Ovary (tissue), 9 donors: Measurements from ENCODE around the gene CENPU. TPM values are rescaled to one million over a fixed set of nuclear protein-coding genes. Genes with fewer than 3 reads are reported as not detected.

Experiments
- DNase-seq, 5 donors: peaks; one replicate each; pipeline ENCODE4 v3.0.0-alpha.2; 2019 to 2020
- H3K27ac ChIP-seq, 2 donors: fragments of 200-600 bp; one replicate each; pipeline versions ENCODE4 v1.5.1 to v1.8.0; 2019 to 2022
- H3K27me3 ChIP-seq: fragments of 200-600 bp; one replicate; pipeline ENCODE4 v1.8.0; 2022
- H3K36me3 ChIP-seq: fragments of 200-600 bp; sonication (generic); one replicate; pipeline ENCODE4 v1.5.1; 2019
- H3K4me1 ChIP-seq: one replicate; pipeline ENCODE4 v1.8.1; 2013; ENCODE audit warnings: mild to moderate bottlenecking, moderate library complexity; ENCODE audit not compliant: insufficient read depth
- H3K4me3 ChIP-seq: fragments of 200-600 bp; sonication (generic); one replicate; pipeline ENCODE4 v1.5.1; 2017
- H3K9me3 ChIP-seq, 2 donors: fragments of 200-600 bp in 1 of 2; sonication (generic) in 1 of 2; one replicate each; pipeline versions ENCODE4 v1.5.1 to v1.8.1; 2013 to 2019; ENCODE audit warnings: mild to moderate bottlenecking in 1 of 2, moderate library complexity in 1 of 2
- CTCF ChIP-seq, 3 donors: fragments of 450-650 bp in 2 of 3; fragments of 200-600 bp in 1 of 3; IDR thresholded peaks; one replicate each; pipeline versions ENCODE4 v1.5.1 to v1.8.0; 2016 to 2022; ENCODE audit warnings: antibody characterized with exemption in 3 of 3, mild to moderate bottlenecking in 1 of 3
- EP300 ChIP-seq: sonication (generic); formaldehyde crosslinking; IDR thresholded peaks from one replicate; pipeline ENCODE4 v1.6.1; 2017; ENCODE audit warnings: antibody characterized with exemption
- POLR2A ChIP-seq: fragments of 450-650 bp; IDR thresholded peaks from one replicate; pipeline ENCODE4 v1.6.1; 2017; ENCODE audit warnings: antibody characterized with exemption, mild to moderate bottlenecking, moderate library complexity
- WGBS, 3 donors: extraction: QIAGEN DNeasy Blood & Tissue Kit in 1 of 3; methylation state at CpG; one replicate each; pipeline versions ENCODE4 v1.1.5 to v1.1.7; 2013 to 2017; 5-methylcytosine and 5-hydroxymethylcytosine counted together
- intact Hi-C, 4 donors: fragments of 100-400 bp; cut with DNase I; formaldehyde crosslinking; loops; one replicate each; pipeline versions ENCODE4 v1.11.0 to v1.15.1; 2022 to 2023
- polyA plus RNA-seq, 2 donors: library from polyadenylated mRNA; stranded (reverse); fragments of 200-250 nt in 1 of 2; fragments of 350-450 nt in 1 of 2; fragmentation: Illumina TruSeq in 1 of 2; extraction: RNeasy Lipid Tissue Mini Kit (QIAGEN cat#74804) in 1 of 2; gene quantifications; one replicate each; pipeline ENCODE4 v1.2.3, GENCODE V29; 2013 to 2014
- total RNA-seq, 7 donors: library from RNA; depleted of rRNA in 2 of 7; stranded (reverse); fragments of >200 nt in 2 of 7; fragmentation: NEBNext Ultra II Directional in 3 of 7; extraction: Animal tissue kit (Norgen Biotek cat#: 25700) in 3 of 7; gene quantifications; one replicate each; pipeline versions ENCODE4 v1.1.0 to v1.2.4, GENCODE V29; 2016 to 2023
- donor health status: DM: no; HTN: no; CAD: no; lungs with moderate emphysema.
- donor health status: DM: no; HTN: no; CAD: no.
- donor health status: Bipolar disorder and iron deficiency.
- donor health status: DM: yes; HTN: yes; CAD: no.
- donor health status: DM: no; HTN: no; CAD: no.
- donor health status: DM: yes; HTN: yes; CAD: no.

CENPU gene
- total and polyA plus RNA-seq, 9 donors: 0.34 to 3.4 (median 0.94) TPM

- WGBS, 3 donors: 94 to 98% (median 97%) methylated on average over 5 of the region's 5 CpGs
- DNase-seq: no peak
- no peak overlapping the region for H3K4me3 ChIP-seq
- no peaks in the 10 kb centered on the region for H3K36me3 ChIP-seq
- no peaks in the 10 kb centered on the region for H3K4me1 ChIP-seq
- no peak overlapping the region for H3K27ac ChIP-seq
- H3K9me3 ChIP-seq: no peaks in the 10 kb centered on the region
- intact Hi-C loops: no loop called here
- no peaks in the 10 kb centered on the region for H3K27me3 ChIP-seq
- no peak for TF ChIP-seq POLR2A
- no peak for TF ChIP-seq EP300
- no peak for TF ChIP-seq CTCF (IDR thresholded peaks at IDR 0.05)
These were observed 58.9 kb downstream of the CENPU start for GRCh38 chr4:184675018-184675417.

GRCh38 chr4:184674011-184674410 is 59.9 kb downstream of the CENPU start:
- H3K27me3 ChIP-seq: no peaks in the 10 kb centered on the region
- H3K9me3 ChIP-seq: no peaks in the 10 kb centered on the region
- WGBS, 3 donors: 92 to 94% (median 93%) methylated on average over 4 of the region's 4 CpGs
- no peak overlapping the region for H3K27ac ChIP-seq
- no peak overlapping the region for H3K4me3 ChIP-seq
- no peaks in the 10 kb centered on the region for H3K36me3 ChIP-seq
- no peaks in the 10 kb centered on the region for H3K4me1 ChIP-seq
- intact Hi-C loops: no loop called here
- DNase-seq: no peak
- TF ChIP-seq CTCF (IDR thresholded peaks at IDR 0.05) (no peak), POLR2A (no peak), EP300 (no peak)

- TF ChIP-seq POLR2A: no peak
- TF ChIP-seq CTCF (IDR thresholded peaks at IDR 0.05): no peak
- TF ChIP-seq EP300: no peak
- WGBS, 3 donors: 94 to 98% (median 95%) methylated on average over 6 of the region's 6 CpGs
- H3K9me3 ChIP-seq: no peaks in the 10 kb centered on the region
- H3K27ac ChIP-seq: no peak overlapping the region
- no peaks in the 10 kb centered on the region for H3K27me3 ChIP-seq
- DNase-seq: no peak
- no peaks in the 10 kb centered on the region for H3K36me3 ChIP-seq
- intact Hi-C loops: no loop called here
- H3K4me3 ChIP-seq: no peak overlapping the region
- H3K4me1 ChIP-seq: no peaks in the 10 kb centered on the region
These were observed 61.2 kb downstream of the CENPU start for GRCh38 chr4:184672741-184673140.

- no peaks in the 10 kb centered on the region for H3K27me3 ChIP-seq
- 91 to 92% (median 92%) methylated on average over 9 of the region's 9 CpGs for WGBS, 3 donors
- intact Hi-C loops: no loop called here
- DNase-seq: no peak
- no peaks in the 10 kb centered on the region for H3K4me1 ChIP-seq
- no peak overlapping the region for H3K4me3 ChIP-seq
- no peaks in the 10 kb centered on the region for H3K9me3 ChIP-seq
- H3K36me3 ChIP-seq: no peaks in the 10 kb centered on the region
- TF ChIP-seq POLR2A: no peak
- TF ChIP-seq EP300: no peak
- TF ChIP-seq CTCF (IDR thresholded peaks at IDR 0.05): no peak
- H3K27ac ChIP-seq: no peak overlapping the region
These were observed 62.8 kb downstream of the CENPU start for GRCh38 chr4:184671101-184671500.

GRCh38 chr4:184669251-184669650 is 64.6 kb downstream of the CENPU start:
- H3K27ac ChIP-seq: no peak overlapping the region

More at GRCh38 chr4:184669251-184669650, 64.6 kb downstream of the CENPU start:
- no peak for DNase-seq
- Histone ChIP-seq H3K9me3 (no peaks in the 10 kb centered on the region), H3K4me3 (no peak overlapping the region), H3K4me1 (no peaks in the 10 kb centered on the region), H3K27me3 (no peaks in the 10 kb centered on the region), H3K36me3 (no peaks in the 10 kb centered on the region)
- intact Hi-C loops: no loop called here
- WGBS, 3 donors: 74 to 86% (median 81%) methylated on average over 7 of the region's 7 CpGs
- TF ChIP-seq EP300 (no peak), POLR2A (no peak), CTCF (IDR thresholded peaks at IDR 0.05) (no peak)
